AG04449 (cell line): ENCODE data around the gene TMEM225B.

ENCODE experiments used
- CTCF ChIA-PET: fragments of 350-600 bp; formaldehyde crosslinking; extraction: SDS; loops from one replicate; lab custom pipeline; 2021; ENCODE audit warnings: antibody characterized with exemption; lab: Yijun Ruan, JAX
- POLR2A ChIA-PET: fragments of 400-600, 350-600 bp; formaldehyde crosslinking; extraction: SDS; loops from one replicate; lab custom pipeline; 2020; ENCODE audit warnings: antibody characterized with exemption, inconsistent platforms; lab: Yijun Ruan, JAX
- DNase-seq: peaks from one replicate; pipeline ENCODE4 v3.0.0-alpha.2; 2010; ENCODE audit warnings: low read depth, low spot score
- H3K4me3 ChIP-seq: 2 replicates; pipeline ENCODE4 v1.5.1; 2011; ENCODE audit warnings: low read depth, mild to moderate bottlenecking, control low read depth, low read length
- TF ChIP-seq, protein P1 (sequence below): IDR thresholded peaks from one replicate; pipeline ENCODE4 v1.5.1; 2011; ENCODE audit warnings: mild to moderate bottlenecking, moderate library complexity, low read length, control low read depth, inconsistent platforms; ENCODE audit not compliant: insufficient read depth; ENCODE audit errors: missing control alignments

Gene TMEM225B

DNA sequence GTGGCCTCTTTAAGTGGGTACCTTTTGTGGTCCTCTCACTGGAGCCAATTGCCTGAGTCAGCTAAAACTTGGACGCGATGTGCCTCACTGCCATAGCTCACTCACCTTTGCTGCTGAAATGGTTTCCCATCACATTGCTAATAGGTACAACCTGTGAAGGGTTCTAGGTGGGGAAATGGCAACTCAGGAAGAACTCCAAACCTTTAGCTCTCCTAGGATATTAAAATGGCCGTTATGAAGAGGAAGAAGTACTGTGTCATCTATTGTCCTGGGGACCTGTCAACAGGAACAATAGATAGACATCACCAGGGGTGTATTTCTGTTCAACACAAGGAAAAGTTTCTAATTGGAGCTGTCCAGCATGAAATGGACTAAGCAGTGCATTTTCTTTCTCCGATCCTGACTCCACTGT is 40.9 kb upstream of the TMEM225B start:
- TF ChIP-seq, protein P1, sequence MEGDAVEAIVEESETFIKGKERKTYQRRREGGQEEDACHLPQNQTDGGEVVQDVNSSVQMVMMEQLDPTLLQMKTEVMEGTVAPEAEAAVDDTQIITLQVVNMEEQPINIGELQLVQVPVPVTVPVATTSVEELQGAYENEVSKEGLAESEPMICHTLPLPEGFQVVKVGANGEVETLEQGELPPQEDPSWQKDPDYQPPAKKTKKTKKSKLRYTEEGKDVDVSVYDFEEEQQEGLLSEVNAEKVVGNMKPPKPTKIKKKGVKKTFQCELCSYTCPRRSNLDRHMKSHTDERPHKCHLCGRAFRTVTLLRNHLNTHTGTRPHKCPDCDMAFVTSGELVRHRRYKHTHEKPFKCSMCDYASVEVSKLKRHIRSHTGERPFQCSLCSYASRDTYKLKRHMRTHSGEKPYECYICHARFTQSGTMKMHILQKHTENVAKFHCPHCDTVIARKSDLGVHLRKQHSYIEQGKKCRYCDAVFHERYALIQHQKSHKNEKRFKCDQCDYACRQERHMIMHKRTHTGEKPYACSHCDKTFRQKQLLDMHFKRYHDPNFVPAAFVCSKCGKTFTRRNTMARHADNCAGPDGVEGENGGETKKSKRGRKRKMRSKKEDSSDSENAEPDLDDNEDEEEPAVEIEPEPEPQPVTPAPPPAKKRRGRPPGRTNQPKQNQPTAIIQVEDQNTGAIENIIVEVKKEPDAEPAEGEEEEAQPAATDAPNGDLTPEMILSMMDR, result no peak
- DNase-seq, result no peak
- peak overlapping the region; percentile 94 for H3K4me3 ChIP-seq
- ChIA-PET CTCF (interaction anchor here (1.1 to 1.2 kb wide), 2 partner anchors 9 to 10 kb away, joined by 3 read pairs; no protein-coding TSS in a partner anchor), POLR2A (no interaction called here)

DNA sequence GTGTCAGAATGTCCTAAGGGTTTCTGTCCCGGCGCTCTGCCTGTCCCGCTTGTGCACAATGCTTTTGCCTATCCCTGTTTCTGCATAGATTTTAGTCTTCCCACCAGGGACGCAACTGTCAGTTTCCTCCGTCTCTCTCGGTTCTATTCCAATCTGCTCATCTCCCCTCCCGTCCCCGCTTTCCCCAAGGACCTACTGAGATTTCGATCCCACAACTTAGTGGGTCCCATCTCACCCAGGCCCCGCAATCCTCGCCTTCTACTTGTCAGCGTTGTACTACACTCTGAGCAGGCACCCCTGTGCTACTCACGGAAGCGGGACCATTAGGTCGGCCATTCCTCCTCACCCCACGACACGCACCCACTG is 40.1 kb upstream of the TMEM225B start:
- DNase-seq, result no peak
- ChIA-PET CTCF (interaction anchor here (1.1 to 1.2 kb wide), 2 partner anchors 8 to 11 kb away, joined by 3 read pairs; no protein-coding TSS in a partner anchor), POLR2A (interaction anchor here (0.5 to 1.5 kb wide), 8 partner anchors 22 to 619 kb away, joined by 3 to 9 read pairs (median 4); partner anchors contain the start of genes GPC2, ZKSCAN5 and ZSCAN25)
- TF ChIP-seq, protein P1, result no peak
- peak overlapping the region; percentile 94 for H3K4me3 ChIP-seq

DNA sequence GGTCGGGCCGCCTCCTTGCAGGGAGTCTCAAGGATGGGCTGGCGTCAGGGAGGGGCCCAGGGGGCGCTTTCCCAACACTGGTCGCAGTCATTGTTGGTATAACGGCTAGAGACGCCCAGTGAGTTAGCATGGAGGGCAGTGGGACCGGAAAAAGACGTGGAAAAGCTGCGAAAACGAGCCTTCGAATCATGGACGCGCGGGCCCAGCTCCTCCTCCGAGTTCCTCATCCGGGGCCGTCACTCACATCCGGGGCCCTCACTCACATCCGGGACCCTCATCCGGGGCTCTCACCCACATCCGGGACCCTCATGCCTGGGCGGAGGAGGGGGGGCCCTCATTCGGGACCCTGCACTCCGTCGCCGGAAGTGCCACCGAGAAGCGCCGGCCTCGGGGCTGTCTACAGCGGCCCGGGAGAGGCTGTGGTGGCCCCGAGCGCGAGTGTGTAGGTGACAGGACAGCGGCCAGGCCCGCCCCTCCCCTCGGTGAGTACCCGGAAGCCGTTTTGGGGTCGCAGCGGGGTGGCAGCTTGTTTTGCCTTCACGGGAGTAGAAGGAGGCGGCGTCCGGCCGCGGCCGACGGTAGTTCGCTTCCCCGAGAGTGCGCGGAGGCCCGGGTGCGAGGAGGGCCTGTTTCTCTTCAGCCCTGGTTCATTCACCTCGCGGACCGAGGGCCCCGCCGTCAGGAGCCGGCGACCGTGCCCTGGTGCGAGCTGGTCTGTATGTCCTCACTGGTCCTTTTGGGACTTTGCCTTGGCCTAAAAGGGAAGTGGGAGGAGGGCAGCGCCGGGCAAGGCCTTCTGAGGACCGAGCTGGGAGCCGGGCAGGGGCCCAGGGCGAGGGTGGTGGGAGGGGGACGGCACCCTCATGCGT is 39.5 kb upstream of the TMEM225B start, which contains the start of gene ZNF655:
TSS of gene ZNF655 (plus strand) at position 337 of the 869 bp plus-strand sequence. CDS start 1,918 bp downstream, outside the sequence.
- ChIA-PET CTCF (no interaction called here), POLR2A (interaction anchor here (0.5 to 1.5 kb wide), 11 partner anchors 22 to 619 kb away, joined by 3 to 9 read pairs (median 3); partner anchors contain the start of genes GPC2, ZKSCAN5 and ZSCAN25)
- peak within 1 kb of the TSS; percentile 94 for H3K4me3 ChIP-seq
- peak; percentile 28 for DNase-seq
- TF ChIP-seq, protein P1, result no peak

DNA sequence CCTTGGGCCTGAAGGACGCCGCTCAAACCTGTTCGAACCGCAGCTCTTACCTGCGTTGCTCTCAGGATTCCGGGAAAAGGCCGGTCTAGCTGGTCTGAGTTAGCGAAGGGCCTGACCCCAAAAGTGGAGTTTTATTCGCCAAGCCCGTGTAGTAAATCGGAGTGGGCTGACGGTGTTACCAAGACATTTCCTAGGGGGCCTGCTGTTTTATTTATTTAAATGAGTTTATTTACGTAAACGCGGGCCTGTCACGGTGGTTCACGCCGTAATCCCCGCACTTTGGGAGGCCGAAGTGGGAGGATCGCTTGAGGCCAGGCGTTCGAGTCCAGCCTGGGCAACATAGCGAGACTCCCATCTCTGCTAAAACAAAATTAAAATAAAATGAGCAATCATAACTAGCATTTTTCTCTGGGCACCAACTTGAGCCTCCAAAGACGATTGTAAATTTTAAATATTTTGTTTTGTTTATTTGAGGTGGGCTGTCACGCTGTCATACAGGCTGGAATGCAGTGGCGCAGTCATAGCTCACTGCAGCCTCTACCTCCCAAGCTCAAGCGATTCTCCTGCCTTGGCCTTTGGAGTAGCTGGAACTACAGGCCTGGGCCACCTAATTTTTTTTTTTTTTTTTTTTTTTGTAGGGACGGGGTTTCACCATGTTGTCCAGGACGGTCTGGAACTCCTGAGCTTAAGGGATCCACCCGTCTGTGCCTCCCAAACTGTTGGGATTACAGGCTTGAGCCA is 38.7 kb upstream of the TMEM225B start:
- CTCF ChIA-PET, result no interaction called here
- DNase-seq, result no peak

DNA sequence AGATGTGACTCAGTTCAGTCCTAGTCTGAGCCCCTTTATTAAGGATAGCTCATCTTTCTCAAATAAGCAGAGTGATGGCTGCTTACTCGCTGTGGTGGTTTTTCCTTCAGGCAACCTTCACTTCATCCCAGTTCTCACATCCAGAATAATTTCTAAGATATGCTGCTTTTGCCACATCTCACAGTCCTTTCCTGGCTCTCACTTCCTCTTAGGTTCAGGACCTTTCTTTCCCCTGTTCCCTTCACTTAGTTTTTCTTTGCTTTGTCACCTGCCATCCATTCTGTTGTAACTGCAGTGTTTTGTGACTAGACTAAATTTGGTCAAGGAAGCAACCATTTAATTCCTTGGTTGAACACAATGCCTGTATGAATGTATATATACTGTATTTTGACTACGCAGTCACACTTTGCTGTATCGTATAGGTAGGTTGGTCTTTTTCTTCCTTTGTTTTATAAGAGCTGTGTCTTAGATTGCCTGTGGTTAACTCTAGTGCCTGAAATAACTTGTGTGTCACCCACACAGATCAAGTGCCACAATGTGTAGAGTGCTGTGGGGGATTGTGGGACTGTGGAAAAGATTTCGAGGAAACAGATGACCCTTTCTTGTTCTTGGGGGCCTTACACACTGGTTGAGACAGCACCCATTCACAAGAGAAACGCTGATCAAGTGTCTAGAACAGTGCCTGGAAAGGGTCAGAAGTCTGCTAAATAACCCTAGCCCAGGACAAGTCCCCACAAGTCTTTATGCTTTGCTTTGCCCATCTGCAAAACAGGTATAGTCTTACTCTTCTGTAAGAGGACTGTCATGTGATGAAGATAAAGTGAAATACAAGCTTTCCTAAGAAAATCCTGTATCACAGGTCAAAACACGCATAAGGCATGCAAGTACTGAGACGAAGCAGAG is 37.0 kb upstream of the TMEM225B start:
- TF ChIP-seq, protein P1, result no peak
- H3K4me3 ChIP-seq, result no peak overlapping the region
- POLR2A ChIA-PET, result no interaction called here
- CTCF ChIA-PET, result interaction anchor here (1.0 kb wide), 1 partner anchor 19 kb away, joined by 3 read pairs; no protein-coding TSS in a partner anchor
- no peak for DNase-seq

More for the DNA sequence above, 38.7 kb upstream of the TMEM225B start:
- H3K4me3 ChIP-seq, result peak overlapping the region; percentile 94
- TF ChIP-seq, protein P1, result no peak
- POLR2A ChIA-PET, result interaction anchor here (0.5 to 1.5 kb wide), 7 partner anchors 18 to 83 kb away, joined by 3 to 5 read pairs (median 3); partner anchors contain the start of gene ZKSCAN5
